Heart right ventricle (tissue), 16 donors: ENCODE measurements around the gene SAP30BP. TPM values are rescaled to one million over a fixed set of nuclear protein-coding genes. Genes with fewer than 3 reads are reported as not detected.

Source experiments
- ATAC-seq, 8 donors: fragments of 200-7000 bp; cut with Tn5 transposase; one replicate each; pipeline ENCODE4 v1.9.1; 2020; ENCODE audit warnings: mild to moderate bottlenecking in 8 of 8, moderate library complexity in 8 of 8, moderate number of reproducible peaks in 1 of 8
- DNase-seq, 2 donors: peaks; one replicate each; pipeline ENCODE4 v3.0.0-alpha.2; 2020
- H3K27ac ChIP-seq, 10 donors: fragments of 200-600 bp; sonication (generic) in 2 of 10; one replicate each; pipeline versions ENCODE4 v1.5.0 to v1.8.0; 2020 to 2022; ENCODE audit warnings: mild to moderate bottlenecking in 3 of 10
- H3K27me3 ChIP-seq, 7 donors: fragments of 200-600 bp; one replicate each; pipeline ENCODE4 v1.8.0; 2021 to 2022; ENCODE audit warnings: mild to moderate bottlenecking in 2 of 7
- H3K36me3 ChIP-seq, 9 donors: fragments of 200-600 bp; sonication (generic) in 1 of 9; one replicate each; pipeline versions ENCODE4 v1.5.0 to v1.8.0; 2020 to 2022; ENCODE audit warnings: mild to moderate bottlenecking in 2 of 9
- H3K4me1 ChIP-seq, 9 donors: fragments of 200-600 bp; sonication (generic) in 1 of 9; one replicate each; pipeline versions ENCODE4 v1.5.0 to v1.8.0; 2020 to 2022; ENCODE audit warnings: mild to moderate bottlenecking in 4 of 9
- H3K4me3 ChIP-seq, 10 donors: fragments of 200-600 bp; sonication (generic) in 2 of 10; one replicate each; pipeline versions ENCODE4 v1.5.0 to v1.8.0; 2020 to 2022; ENCODE audit warnings: mild to moderate bottlenecking in 7 of 10, moderate library complexity in 2 of 10
- H3K9me3 ChIP-seq, 11 donors: fragments of 200-600 bp in 10 of 11; sonication (generic) in 2 of 11; one replicate each; pipeline versions ENCODE4 v1.5.0 to v1.8.0; 2013 to 2022; ENCODE audit warnings: mild to moderate bottlenecking in 2 of 11, control low read depth in 1 of 11, moderate library complexity in 1 of 11
- WGBS, 2 donors: extraction: QIAGEN DNeasy Blood & Tissue Kit; methylation state at CpG; one replicate each; pipeline ENCODE4 v1.1.7; 2013; ENCODE audit warnings: inconsistent platforms in 1 of 2; 5-methylcytosine and 5-hydroxymethylcytosine counted together
- intact Hi-C, 10 donors: fragments of 100-400 bp; cut with DNase I; formaldehyde crosslinking; loops; one replicate each; pipeline versions ENCODE4 v1.11.1 to v1.14.2; 2022
- polyA plus RNA-seq, 2 donors: library from polyadenylated mRNA; stranded (reverse); fragments of 200-250 nt; gene quantifications; one replicate each; pipeline ENCODE4 v1.2.3, GENCODE V29; 2013
- total RNA-seq, 10 donors: library from RNA; stranded (reverse); fragmentation: NEBNext Ultra II Directional in 3 of 10; extraction: Animal tissue kit (Norgen Biotek cat#: 25700) in 3 of 10; gene quantifications; one replicate each; pipeline versions ENCODE4 v1.2.1 to v1.2.4, GENCODE V29; 2021 to 2023
- TF ChIP-seq, protein P1 (sequence below), 9 donors: fragments of 200-600 bp; sonication (generic) in 2 of 9; IDR thresholded peaks; one replicate each; pipeline versions ENCODE4 v1.5.0 to v1.8.0; 2021 to 2022; ENCODE audit warnings: antibody characterized with exemption in 9 of 9, mild to moderate bottlenecking in 5 of 9, moderate library complexity in 1 of 9
- donor health status: Arrhythmogenic right ventricular cardiomyopathy.
- donor health status: ischemic (EF 13 %, LVEDD 7.1; RV severe dilation, severe dysfunction).
- donor health status: healthy with polysubstance abuse.
- donor health status: DM: no; HTN: yes; CAD: no.
- donor health status: DM: no; HTN: no; CAD: no.
- donor health status: ischemic (EF 25% LVEDD 6.9; RV normal size, moderate dysfunction).
- donor health status: ischemic (EF 25% LVEDD 5.7; RV mildly dilated, moderate dysfunction).
- donor health status: healthy.
- donor health status: DM: yes; HTN: yes; CAD: no.
- donor health status: Ischemic cardiomyopathy.
- donor health status: ischemic (EF 35%, LVEDD 5.7; RV mildly dilated, moderate dysfunction).
- donor health status: nonischemic (EF 11% LVEDD 7.7; RV severe dilation, severe dysfunction).
- donor health status: DM: yes; HTN: yes; CAD: no.
- donor health status: PGD.
- donor health status: ischemic (EF 29% LVEDD 5.4; RV normal size, mild dysfunction).
- donor health status: nonischemic (EF 23%, LVEDD 6.1; RV moderate dilation, normal function).

SAP30BP gene
- total and polyA plus RNA-seq, 12 donors: 41.7 to 115 (median 56.0) TPM

DNA sequence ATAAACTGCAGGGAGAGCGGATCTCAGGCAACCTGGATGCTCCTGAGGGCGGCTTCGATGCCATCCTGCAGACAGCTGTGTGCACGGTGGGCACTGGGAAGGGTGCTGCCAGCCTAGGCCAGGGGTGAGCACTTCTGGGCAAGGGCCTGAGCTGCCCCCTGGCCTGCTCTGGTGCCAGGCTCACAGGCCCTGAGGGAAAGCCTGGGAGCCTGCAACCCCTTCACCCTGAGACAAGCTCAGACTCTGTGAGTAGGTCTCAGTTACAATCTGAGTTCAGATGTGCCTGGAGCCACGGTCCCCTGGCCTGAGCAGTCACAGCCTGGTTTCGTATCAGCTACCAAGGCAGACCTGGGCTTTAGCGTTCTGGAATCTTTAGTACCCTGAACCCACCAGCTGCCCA lies 62.2 kb downstream of the SAP30BP start:
- peaks cover 0 to under 1% (median 0%) of the 10 kb centered on the region in 9 donors for H3K4me1 ChIP-seq
- 86 to 90% methylated on average over 7 of the region's 7 CpGs for WGBS, 2 donors
- H3K27ac ChIP-seq: no peak overlapping the region
- no peaks in the 10 kb centered on the region for H3K9me3 ChIP-seq
- intact Hi-C loops: no loop called here
- no peak overlapping the region for H3K4me3 ChIP-seq
- ATAC-seq (no peak), DNase-seq (no peak)
- H3K36me3 ChIP-seq: peaks cover 0 to 35% (median 0%) of the 10 kb centered on the region in 9 donors
- no peaks in the 10 kb centered on the region for H3K27me3 ChIP-seq
- TF ChIP-seq, protein P1, sequence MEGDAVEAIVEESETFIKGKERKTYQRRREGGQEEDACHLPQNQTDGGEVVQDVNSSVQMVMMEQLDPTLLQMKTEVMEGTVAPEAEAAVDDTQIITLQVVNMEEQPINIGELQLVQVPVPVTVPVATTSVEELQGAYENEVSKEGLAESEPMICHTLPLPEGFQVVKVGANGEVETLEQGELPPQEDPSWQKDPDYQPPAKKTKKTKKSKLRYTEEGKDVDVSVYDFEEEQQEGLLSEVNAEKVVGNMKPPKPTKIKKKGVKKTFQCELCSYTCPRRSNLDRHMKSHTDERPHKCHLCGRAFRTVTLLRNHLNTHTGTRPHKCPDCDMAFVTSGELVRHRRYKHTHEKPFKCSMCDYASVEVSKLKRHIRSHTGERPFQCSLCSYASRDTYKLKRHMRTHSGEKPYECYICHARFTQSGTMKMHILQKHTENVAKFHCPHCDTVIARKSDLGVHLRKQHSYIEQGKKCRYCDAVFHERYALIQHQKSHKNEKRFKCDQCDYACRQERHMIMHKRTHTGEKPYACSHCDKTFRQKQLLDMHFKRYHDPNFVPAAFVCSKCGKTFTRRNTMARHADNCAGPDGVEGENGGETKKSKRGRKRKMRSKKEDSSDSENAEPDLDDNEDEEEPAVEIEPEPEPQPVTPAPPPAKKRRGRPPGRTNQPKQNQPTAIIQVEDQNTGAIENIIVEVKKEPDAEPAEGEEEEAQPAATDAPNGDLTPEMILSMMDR (IDR thresholded peaks at IDR 0.05): no peak

DNA sequence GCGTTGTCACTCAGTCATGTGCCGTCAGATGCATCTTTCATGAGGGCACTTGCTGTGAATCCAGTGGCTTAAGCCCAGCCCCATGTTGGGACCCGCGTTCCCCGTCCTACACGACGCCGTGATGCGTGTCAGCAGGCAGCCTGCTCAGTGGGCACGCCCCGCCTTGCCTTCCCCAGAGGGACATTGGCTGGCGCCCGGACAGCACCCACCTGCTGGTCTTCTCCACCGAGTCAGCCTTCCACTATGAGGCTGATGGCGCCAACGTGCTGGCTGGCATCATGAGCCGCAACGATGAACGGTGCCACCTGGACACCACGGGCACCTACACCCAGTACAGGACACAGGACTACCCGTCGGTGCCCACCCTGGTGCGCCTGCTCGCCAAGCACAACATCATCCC lies 62.9 kb downstream of the SAP30BP start:
- no peak overlapping the region for H3K4me3 ChIP-seq
- H3K4me1 ChIP-seq: peaks cover 0 to 5% (median 0%) of the 10 kb centered on the region in 9 donors
- H3K9me3 ChIP-seq: no peaks in the 10 kb centered on the region
- H3K27me3 ChIP-seq: no peaks in the 10 kb centered on the region
- no peak overlapping the region for H3K27ac ChIP-seq
- ATAC-seq (no peak), DNase-seq (no peak)
- 92 to 93% methylated on average over 23 to 24 of the region's 24 CpGs for WGBS, 2 donors
- intact Hi-C loops: loop anchor here in 1 of 10 donors (5.0 kb wide), 1 partner anchor 38 kb away; no protein-coding TSS in a partner anchor
- peaks cover 0 to 32% (median 0%) of the 10 kb centered on the region in 9 donors for H3K36me3 ChIP-seq
- TF ChIP-seq, protein P1 (IDR thresholded peaks at IDR 0.05): no peak

DNA sequence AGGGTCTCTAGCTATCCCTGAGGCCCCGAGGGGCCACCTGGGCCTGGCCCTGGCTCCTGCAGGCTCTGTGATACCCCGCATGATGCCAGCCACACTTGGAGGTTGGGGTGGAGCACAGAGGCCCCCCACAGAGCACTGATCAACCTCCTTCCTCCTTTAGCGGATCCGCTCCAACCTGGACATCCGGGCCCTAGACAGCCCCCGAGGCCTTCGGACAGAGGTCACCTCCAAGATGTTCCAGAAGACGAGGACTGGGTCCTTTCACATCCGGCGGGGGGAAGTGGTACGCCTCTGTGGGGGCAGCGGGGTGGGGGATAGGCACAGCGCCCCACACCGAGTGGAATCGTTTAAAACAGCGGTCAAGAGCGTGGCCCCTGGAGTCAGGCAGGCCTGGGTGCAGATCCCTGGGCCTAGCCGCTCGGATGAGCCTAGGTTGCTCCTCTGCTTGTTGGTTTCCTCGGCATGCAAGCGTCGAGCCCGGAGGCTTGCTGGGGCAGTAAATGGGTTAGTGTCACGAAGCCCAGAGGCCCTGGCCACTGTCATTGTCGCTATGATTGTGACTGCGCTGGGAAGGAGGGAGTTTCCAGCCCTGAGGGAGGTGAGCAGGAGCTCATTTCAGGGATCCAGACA lies 64.1 kb downstream of the SAP30BP start:
- no peaks in the 10 kb centered on the region for H3K9me3 ChIP-seq
- H3K27me3 ChIP-seq: no peaks in the 10 kb centered on the region
- peaks cover 0 to 5% (median 0%) of the 10 kb centered on the region in 9 donors for H3K4me1 ChIP-seq
- 90 to 91% methylated on average over 26 of the region's 26 CpGs for WGBS, 2 donors
- no peak for DNase-seq
- no peak overlapping the region for H3K4me3 ChIP-seq
- peaks cover 0 to 33% (median 0%) of the 10 kb centered on the region in 9 donors for H3K36me3 ChIP-seq
- TF ChIP-seq, protein P1 (IDR thresholded peaks at IDR 0.05): no peak
- ATAC-seq: peak in 1 of 8 donors; percentile 21
- intact Hi-C loops: loop anchor here in 1 of 10 donors (5.0 kb wide), 1 partner anchor 39 kb away; no protein-coding TSS in a partner anchor
- no peak overlapping the region for H3K27ac ChIP-seq

DNA sequence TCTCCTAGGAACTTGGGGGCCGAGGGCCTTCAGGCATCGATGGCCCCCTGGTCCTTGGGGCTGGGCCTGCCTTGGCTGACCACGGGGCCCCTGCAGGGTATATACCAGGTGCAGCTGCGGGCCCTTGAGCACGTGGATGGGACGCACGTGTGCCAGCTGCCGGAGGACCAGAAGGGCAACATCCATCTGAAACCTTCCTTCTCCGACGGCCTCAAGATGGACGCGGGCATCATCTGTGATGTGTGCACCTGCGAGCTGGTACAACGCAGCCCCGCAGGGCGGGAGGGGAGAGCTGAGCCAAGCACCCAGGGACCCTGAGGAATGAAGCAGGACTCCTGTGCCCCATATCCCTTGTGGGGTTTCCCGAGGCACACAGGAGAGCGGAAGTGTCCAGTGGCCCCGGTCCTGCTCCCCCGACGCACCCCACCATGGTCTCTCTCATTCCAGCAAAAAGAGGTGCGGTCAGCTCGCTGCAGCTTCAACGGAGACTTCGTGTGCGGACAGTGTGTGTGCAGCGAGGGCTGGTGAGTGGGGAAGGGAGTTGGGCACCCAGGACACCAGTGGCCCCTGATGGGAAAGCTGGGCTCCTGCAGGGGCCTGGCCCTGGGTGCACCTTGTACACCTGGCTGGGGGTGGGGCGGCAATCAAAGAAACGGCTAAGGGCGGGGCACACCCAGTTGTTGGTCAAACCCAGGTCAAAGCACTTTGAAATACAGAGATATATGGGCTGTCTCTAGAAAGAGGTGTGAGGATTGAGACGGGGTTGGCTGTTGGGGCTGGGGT lies 64.8 kb downstream of the SAP30BP start:
- H3K9me3 ChIP-seq: no peaks in the 10 kb centered on the region
- no peaks in the 10 kb centered on the region for H3K27me3 ChIP-seq
- no peak for ATAC-seq
- H3K36me3 ChIP-seq: peaks cover 0 to 35% (median 0%) of the 10 kb centered on the region in 9 donors
- peaks cover 0 to 5% (median 0%) of the 10 kb centered on the region in 9 donors for H3K4me1 ChIP-seq
- 93 to 94% methylated on average over 31 of the region's 31 CpGs for WGBS, 2 donors
- H3K27ac ChIP-seq: no peak overlapping the region
- no peak for DNase-seq
- TF ChIP-seq, protein P1 (IDR thresholded peaks at IDR 0.05): no peak
- intact Hi-C loops: loop anchor here in 1 of 10 donors (5.0 kb wide), 1 partner anchor 40 kb away; no protein-coding TSS in a partner anchor
- no peak overlapping the region for H3K4me3 ChIP-seq
